ENCODE results near the gene AQP1. TPM values are rescaled to one million over a fixed set of nuclear protein-coding genes. Genes with fewer than 3 reads are reported as not detected.

AQP1 gene
- polyA plus RNA-seq, 1 donor (not counting 4 experiments of a cell fraction or from before 2014, with no cell fraction given), result 0.07 TPM

GRCh38 chr7:30973791-30974604 is 62.3 kb downstream of the AQP1 start:
- Histone ChIP-seq H3K36me3 (ENCODE audit: control insufficient read depth in 2 of 2, extremely low read depth in 1 of 2, insufficient read depth in 2 of 2, low read length in 2 of 2) (no peaks in the 10 kb centered on the region), H3K9me1 (ENCODE audit: control insufficient read depth, extremely low read depth, insufficient read depth, low read length) (no peaks in the 10 kb centered on the region), H3K27ac (ENCODE audit: control insufficient read depth, insufficient read depth, low read length) (no peak overlapping the region), H3K9ac (ENCODE audit: control insufficient read depth, extremely low read depth, insufficient read depth, low read length) (no peak overlapping the region), H3K4me1 (ENCODE audit: control insufficient read depth, extremely low read depth, insufficient read depth, low read length) (no peaks in the 10 kb centered on the region), H3K79me2 (ENCODE audit: control insufficient read depth, insufficient read depth, low read length) (no peaks in the 10 kb centered on the region), H2AFZ (ENCODE audit: control insufficient read depth, low read length) (no peak overlapping the region), H4K20me1 (ENCODE audit: control insufficient read depth, extremely low read depth, insufficient read depth, low read length) (no peaks in the 10 kb centered on the region), H3K4me2 (ENCODE audit: control insufficient read depth, extremely low read depth, insufficient read depth, low read depth, low read length) (no peak overlapping the region), H3K4me3 (ENCODE audit: control insufficient read depth in 2 of 3, extremely low read depth in 1 of 3, insufficient read depth in 2 of 3, low read depth in 1 of 3, low read length in 3 of 3) (no peak overlapping the region), H3K9me3 (ENCODE audit: control insufficient read depth, low read depth, low read length) (no peaks in the 10 kb centered on the region), H3K27me3 (ENCODE audit: control insufficient read depth, extremely low read depth, insufficient read depth, low read length) (peaks cover 28% of the 10 kb centered on the region)
- TF ChIP-seq EZH2 (IDR thresholded peaks at IDR 0.05; ENCODE audit: low read length), result no peak
- TF ChIP-seq, protein P1, sequence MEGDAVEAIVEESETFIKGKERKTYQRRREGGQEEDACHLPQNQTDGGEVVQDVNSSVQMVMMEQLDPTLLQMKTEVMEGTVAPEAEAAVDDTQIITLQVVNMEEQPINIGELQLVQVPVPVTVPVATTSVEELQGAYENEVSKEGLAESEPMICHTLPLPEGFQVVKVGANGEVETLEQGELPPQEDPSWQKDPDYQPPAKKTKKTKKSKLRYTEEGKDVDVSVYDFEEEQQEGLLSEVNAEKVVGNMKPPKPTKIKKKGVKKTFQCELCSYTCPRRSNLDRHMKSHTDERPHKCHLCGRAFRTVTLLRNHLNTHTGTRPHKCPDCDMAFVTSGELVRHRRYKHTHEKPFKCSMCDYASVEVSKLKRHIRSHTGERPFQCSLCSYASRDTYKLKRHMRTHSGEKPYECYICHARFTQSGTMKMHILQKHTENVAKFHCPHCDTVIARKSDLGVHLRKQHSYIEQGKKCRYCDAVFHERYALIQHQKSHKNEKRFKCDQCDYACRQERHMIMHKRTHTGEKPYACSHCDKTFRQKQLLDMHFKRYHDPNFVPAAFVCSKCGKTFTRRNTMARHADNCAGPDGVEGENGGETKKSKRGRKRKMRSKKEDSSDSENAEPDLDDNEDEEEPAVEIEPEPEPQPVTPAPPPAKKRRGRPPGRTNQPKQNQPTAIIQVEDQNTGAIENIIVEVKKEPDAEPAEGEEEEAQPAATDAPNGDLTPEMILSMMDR (optimal IDR thresholded peaks at IDR 0.05 in 1 of 3, IDR thresholded peaks at IDR 0.05 in 1 of 3, conservative IDR thresholded peaks at IDR 0.05 in 1 of 3; ENCODE audit: extremely low read depth in 1 of 3, insufficient read depth in 2 of 3, low read length in 3 of 3), result no peak
- no peak for FAIRE-seq
- DNase-seq (ENCODE audit: low read depth, low spot score), result no peak
- dilution Hi-C loops (cut with MboI; ENCODE audit: extremely low pct_ligation_motif_present, low sequenced_read_pairs), result no loop called here

- Histone ChIP-seq H3K27me3 (ENCODE audit: control insufficient read depth, extremely low read depth, insufficient read depth, low read length) (peaks cover 27% of the 10 kb centered on the region), H3K9me1 (ENCODE audit: control insufficient read depth, extremely low read depth, insufficient read depth, low read length) (no peaks in the 10 kb centered on the region), H3K27ac (ENCODE audit: control insufficient read depth, insufficient read depth, low read length) (no peak overlapping the region), H4K20me1 (ENCODE audit: control insufficient read depth, extremely low read depth, insufficient read depth, low read length) (no peaks in the 10 kb centered on the region), H3K9me3 (ENCODE audit: control insufficient read depth, low read depth, low read length) (no peaks in the 10 kb centered on the region), H3K4me3 (ENCODE audit: control insufficient read depth in 2 of 3, extremely low read depth in 1 of 3, insufficient read depth in 2 of 3, low read depth in 1 of 3, low read length in 3 of 3) (no peak overlapping the region), H3K4me1 (ENCODE audit: control insufficient read depth, extremely low read depth, insufficient read depth, low read length) (no peaks in the 10 kb centered on the region), H3K9ac (ENCODE audit: control insufficient read depth, extremely low read depth, insufficient read depth, low read length) (no peak overlapping the region), H3K79me2 (ENCODE audit: control insufficient read depth, insufficient read depth, low read length) (no peaks in the 10 kb centered on the region), H3K36me3 (ENCODE audit: control insufficient read depth in 2 of 2, extremely low read depth in 1 of 2, insufficient read depth in 2 of 2, low read length in 2 of 2) (no peaks in the 10 kb centered on the region), H2AFZ (ENCODE audit: control insufficient read depth, low read length) (no peak overlapping the region), H3K4me2 (ENCODE audit: control insufficient read depth, extremely low read depth, insufficient read depth, low read depth, low read length) (no peak overlapping the region)
- FAIRE-seq (peak; percentile 69), DNase-seq (ENCODE audit: low read depth, low spot score) (no peak)
- dilution Hi-C loops (cut with MboI; ENCODE audit: extremely low pct_ligation_motif_present, low sequenced_read_pairs), result loop anchor here (25.0 kb wide), 1 partner anchor 138 kb away; no protein-coding TSS in a partner anchor
- TF ChIP-seq, protein P1 (optimal IDR thresholded peaks at IDR 0.05 in 1 of 3, IDR thresholded peaks at IDR 0.05 in 1 of 3, conservative IDR thresholded peaks at IDR 0.05 in 1 of 3; ENCODE audit: extremely low read depth in 1 of 3, insufficient read depth in 2 of 3, low read length in 3 of 3), result peak; percentile 80 to 97 (median 83)
- no peak for TF ChIP-seq EZH2 (IDR thresholded peaks at IDR 0.05; ENCODE audit: low read length)
Observed at GRCh38 chr7:30974605-30975255, 63.1 kb downstream of the AQP1 start.

Other genes starting within 250 kb of the AQP1 start
- gene CRHR2, start 229.4 kb upstream of the AQP1 start, polyA plus RNA-seq, result not detected in 3 replicates
- not detected in 3 replicates for gene INMT, start 159.7 kb upstream of the AQP1 start, polyA plus RNA-seq
- 1.5 to 1.8 TPM (median 1.7 TPM) in 3 replicates for gene MINDY4, start 140.4 kb upstream of the AQP1 start, polyA plus RNA-seq
- gene GHRHR, start 52.1 kb downstream of the AQP1 start, polyA plus RNA-seq, result not detected in 3 replicates
- gene ADCYAP1R1, start 140.5 kb downstream of the AQP1 start, polyA plus RNA-seq, result not detected in 3 replicates